HG03521 (cell line): Measurements from ENCODE around the gene RASGRP3.

Source experiments
- ATAC-seq: cut with Tn5 transposase; IDR thresholded peaks from one replicate; pipeline ENCODE4 v1.9.1; 2021; ENCODE audit warnings: mild to moderate bottlenecking, moderate library complexity; ENCODE audit not compliant: unreplicated experiment

RASGRP3 gene

DNA sequence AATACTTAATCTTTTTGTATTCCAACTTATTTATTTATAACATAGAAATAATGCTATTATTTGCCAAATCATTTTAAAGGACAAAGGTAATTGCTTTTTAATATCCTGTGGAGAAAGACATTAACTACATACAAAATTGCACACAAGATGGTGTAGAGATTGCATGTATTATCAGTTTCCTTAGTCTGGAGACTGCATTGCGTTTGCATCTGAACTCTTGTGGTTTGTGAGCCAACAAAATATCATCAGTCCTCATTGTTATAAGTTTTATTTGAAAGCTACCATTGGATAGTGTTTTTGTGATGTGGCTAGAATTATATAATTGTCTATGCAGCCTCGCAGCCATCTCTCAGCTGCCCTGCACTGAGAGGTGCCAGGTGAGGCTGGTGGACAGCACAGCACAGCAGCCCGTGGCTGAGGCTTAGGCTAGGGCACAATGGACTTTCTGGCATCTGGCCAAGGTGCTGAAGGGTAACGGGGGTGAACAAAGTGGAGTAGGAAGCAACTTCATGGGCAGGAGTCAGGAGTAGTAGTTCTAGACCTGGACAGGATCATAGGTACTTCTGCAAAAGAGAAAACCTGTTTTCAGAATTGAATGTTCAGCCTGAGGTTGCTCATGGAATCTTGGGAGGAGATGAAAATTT is 15.1 kb downstream of the RASGRP3 start:
- no peak for ATAC-seq

DNA sequence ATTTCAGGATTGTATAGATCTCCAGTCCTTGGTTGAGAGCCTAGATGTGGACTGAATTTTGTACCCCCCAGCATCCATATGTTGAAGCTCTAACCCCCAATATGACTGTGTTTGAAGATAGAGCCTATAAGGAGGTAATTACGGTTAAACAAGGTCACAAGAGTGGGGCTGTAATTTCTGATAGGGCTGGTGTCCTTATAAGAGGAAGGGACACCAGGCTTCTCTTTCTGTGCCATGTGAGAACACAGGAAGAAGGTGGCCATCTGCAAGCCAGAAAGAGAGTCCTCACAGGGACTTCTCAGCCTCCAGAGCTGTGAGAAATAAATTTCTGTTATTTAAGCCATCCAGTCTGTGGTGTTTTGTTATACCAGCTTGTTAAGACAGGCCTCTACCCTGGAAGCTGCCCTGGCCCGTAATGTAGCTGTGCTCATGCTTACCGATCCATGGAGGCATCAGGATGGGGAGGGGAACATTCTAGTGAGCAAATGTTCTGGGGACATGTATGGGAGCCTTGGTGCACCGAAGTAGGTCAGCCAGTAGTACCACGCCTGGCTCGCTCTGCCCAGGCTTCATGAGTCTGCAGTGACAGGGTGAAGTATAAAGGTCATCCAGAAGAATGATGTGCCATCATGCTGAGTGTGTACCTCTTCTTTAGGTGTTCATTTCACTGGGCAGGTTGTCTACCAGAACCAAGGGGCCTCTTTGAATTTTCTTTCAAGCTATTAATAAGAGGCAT is 16.1 kb downstream of the RASGRP3 start:
- no peak for ATAC-seq

DNA sequence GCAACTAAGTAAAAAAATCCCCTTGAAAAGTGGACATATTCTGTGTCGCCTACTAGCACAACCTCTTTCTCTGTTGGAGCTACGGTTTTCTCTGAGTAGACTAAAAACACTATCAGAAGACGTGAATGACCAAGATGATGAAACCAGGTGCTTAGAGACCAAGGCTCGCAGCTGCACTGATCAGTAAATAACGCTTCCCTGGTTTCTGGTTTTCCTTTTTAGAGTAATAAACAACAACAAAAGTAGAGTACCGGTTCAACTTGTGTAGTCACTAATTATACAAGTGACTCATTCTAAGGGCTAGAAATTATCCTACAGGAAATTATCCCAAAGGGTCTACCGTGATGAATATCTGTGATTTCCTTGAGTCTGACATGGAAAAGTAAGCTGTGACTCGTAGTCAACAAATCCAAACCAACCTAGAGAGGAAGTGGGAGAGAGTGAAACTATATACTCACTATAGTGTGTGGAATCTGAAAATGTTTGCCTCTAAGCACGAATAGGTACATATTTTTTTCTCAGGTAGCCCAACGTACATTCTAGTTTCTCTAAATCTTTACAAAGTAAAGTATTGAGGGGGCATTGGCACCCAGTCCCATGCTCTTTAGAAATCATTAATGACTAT is 17.8 kb downstream of the RASGRP3 start:
- ATAC-seq, result peak; percentile 63

DNA sequence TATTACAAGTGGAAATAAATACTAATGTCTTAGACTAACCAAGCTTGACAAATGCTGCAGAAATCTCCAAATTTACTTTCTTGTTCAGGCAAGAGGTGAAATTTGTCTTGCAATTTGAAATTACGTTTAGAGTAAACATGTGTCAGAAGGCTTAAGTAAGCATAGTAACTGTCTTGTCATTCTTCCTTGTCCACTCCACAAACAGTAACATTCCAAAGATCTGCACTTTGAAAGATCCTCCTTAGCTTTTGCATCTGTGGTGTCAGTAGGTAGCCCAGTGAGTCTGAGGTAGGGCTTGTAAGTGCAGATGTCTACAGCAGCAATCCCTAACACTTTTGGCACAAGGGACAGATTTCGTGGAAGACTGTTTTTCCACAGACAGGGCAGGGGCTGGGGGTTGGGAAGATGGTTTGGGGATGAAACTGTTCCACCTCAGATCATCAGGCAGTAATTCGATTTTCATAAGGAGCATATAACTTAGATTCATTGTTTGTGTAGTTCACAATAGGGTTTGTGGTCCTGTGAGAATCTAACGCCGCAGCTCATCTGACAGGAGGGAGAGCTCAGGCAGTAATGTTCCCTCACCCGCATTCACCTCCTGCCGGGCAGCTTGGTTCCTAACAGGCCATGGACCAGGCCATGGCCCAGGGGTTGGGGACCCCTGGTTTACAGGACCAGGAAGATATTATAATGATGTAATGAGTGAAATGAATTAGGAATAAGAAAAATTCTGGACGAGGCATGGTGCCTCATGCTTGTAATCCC is 18.6 kb downstream of the RASGRP3 start:
- no peak for ATAC-seq

DNA sequence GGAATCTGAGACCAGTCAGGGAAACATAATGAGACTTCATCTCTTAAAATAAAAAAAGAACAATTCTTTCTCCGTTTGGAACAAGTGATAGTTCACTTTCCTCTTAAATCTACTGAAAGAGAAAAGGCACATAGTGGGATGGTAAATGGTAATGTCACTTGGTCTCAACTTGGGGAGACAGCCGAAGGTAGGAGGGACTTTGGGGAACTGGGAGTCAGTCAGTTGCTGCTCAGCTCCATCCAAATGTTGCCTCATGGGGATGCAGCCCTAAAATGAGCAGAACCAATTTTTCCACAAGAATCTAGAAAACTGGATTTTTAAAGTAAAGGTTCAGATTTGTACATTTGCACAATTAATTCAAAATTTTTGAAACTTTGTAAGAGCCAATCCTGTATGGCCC is 19.2 kb downstream of the RASGRP3 start:
- ATAC-seq, result no peak

DNA sequence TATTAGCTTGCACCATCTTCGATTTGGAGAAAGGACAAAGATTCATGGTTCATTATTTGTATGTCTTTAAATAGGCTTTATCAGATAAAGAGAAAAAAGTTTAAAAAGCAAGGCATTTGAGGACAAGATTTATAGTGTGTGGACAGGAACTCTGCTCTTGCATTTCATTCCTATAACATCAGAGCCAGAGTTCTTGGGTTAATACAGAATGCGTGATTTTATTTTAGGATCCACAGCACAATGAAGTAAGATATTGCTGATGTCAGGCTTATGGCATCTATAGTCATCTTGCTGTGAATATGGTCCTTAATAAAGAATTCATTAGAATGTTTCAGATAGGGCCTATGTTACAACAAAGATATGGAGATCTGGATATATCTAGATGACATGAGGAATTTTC is 19.7 kb downstream of the RASGRP3 start:
- ATAC-seq, result no peak

DNA sequence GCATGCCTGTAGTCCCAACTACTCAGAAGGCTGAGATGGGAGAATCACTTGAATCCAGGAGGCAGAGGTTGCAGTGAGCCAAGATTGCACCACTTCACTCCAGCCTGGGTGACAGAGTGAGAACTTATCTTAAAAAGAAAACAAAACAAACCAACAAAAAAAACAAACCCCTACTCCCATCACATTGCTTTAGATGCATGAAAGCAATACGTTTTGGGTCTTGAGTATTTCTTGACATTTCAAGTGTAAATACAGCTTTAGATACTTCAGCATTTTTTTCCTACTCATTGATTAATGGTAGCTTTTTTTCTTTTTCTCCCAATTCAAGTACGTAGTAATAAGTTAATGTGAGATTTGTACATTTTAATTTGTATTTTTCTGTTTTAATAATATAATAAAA is 20.3 kb downstream of the RASGRP3 start:
- ATAC-seq, result no peak

DNA sequence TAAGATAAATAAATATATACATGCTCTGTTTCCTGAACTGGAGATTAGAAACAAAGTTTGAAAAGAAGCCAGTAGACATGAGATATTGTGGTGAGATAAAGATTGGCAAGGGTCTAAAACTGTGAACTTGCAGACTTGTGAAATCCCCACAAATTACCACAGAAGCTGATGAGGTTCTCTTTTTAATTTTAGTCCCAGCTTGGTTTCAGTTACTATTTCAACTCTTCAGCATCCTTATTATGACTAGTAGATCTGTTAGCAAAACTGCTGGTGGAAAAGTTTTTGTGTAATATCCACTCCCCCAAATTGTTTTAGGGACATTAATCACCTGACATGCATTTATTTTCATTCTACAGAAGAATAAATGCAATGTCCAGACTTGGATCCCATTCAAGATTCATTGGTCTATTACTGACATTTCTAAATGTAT is 20.8 kb downstream of the RASGRP3 start:
- peak; percentile 39 for ATAC-seq

DNA sequence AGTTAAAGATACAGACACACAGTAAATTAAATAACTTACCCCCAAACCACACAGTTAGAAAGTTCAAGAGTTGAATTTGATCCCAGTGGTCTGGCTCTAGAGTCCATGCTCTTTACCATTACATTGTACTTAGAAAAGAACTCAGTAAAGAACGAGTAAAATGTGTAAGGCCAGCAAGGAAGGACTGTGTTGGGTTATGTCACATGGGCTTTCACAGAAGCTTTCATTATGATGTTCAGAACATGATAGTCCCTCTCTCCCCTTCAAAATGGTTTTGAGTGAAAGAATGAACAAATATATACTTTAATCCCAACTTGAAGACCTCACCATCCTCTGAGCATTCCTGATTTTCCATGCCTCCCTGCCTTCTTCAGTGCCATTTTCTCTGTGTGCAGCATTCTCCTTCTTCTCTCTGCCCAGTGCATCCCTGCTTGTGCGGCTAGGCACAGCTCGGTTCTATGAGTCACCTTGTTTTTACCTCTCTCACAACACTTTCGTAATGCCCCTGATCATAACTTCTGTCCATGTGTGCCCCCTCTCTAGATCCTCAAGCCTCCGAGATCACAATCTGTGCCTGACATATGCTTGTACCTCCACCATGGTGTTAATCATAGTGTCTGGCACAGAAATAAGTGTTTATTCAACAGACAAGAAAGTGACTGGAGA is 22.0 kb downstream of the RASGRP3 start:
- no peak for ATAC-seq

DNA sequence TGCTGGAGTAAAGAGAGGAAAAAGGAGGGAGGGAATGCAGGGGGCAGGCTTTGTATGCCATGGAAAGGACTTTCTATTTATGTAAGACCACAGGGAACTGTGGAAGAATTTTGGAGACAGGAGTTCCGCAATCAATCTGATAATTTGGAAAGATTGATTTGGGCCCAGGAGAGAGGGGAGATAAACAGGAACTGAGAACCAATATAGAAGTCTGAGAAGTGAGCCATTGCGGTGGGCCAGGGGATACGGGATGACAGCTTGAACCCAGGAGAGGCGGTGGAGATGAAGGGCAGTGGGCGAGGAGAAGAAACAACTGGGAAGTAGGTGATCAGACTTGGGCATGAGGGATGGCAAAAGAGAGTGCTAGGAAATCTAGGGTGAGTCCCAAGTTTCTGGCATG is 23.7 kb downstream of the RASGRP3 start:
- ATAC-seq, result no peak

DNA sequence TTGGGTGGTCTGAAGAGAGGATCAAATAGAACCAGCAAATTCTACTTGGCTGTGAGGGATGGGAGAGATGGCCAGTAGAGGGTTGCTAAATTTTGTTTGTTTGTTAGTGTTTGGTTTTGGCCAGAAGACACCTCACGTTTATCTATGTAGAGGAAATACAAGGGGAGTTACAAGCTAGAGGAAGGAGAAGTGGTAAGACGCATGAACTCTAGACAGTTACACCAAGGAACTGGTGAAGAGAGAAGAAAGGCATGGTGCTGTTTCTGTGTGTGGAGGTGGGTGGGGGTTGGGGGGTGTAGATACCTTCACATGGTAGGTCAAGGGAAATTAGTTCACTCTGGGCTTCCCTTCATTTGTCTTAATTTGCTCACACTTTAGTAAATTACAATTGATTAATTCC is 25.6 kb downstream of the RASGRP3 start:
- ATAC-seq, result no peak

DNA sequence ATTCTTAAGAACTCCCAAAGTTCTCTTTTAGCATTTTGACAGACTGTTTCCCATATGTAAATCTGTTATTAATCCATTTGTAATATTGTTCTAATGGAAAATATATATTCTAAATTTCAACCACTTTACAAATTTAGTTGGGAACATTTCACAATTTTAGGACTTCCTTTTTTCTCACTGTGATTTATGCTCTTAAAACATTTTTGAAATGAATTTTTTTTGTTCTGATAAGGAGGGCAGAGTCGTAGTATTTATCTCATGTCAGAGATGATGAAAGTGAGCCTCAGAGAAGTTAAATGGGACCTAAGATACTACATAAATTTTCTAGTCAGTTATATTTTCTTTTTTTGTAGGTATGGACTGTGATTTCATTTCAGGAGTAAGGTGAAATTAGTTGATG is 26.6 kb downstream of the RASGRP3 start:
- no peak for ATAC-seq

DNA sequence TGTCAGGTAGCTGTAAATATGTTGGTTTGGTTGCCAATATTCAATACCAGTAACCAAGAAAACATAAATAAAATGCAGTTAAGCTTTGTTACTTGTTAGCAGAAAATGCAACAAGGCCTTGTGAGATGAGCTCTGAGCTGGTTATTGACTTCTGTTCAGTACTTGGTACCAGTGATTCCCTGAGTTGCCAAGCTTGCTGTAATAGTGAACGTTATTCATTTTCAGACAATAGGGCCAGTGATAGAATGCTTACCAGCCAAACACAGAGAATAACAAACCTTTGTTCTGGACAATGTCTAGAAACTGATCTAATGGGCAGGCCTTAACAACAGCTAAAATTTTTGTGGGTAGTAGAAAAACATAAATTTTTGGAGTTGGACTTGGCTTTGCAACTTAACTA is 29.5 kb downstream of the RASGRP3 start:
- no peak for ATAC-seq

DNA sequence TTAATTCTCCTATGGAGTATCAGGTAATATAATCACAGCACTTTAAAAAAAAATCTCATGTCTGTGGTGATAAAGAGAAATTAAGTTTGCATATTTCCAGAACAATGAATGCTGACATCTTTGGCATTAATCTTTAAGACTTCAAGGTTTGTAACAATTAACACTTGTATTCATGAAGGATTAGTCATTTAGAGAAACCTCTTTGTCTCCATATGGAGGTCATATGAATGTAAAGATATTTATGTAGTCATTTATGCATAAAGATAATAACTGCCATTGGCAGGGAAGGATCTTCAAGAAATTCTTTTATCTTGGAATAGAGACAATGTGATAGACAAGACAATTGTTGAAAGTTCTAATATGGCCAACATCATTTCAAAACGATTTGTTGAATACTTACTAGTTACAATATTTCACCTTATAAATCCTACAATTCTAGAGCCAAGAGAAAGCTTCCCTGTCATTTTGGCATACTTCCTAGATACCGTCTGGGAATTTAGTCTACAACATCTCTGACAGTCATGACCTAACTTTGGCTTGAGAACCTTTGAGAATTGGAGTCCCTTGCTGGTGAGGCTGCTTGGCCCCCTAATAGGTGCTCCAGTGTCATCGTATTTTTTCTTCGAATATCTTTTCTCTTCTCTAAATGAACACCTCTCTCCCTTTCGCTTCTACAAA is 33.6 kb downstream of the RASGRP3 start:
- ATAC-seq, result no peak

DNA sequence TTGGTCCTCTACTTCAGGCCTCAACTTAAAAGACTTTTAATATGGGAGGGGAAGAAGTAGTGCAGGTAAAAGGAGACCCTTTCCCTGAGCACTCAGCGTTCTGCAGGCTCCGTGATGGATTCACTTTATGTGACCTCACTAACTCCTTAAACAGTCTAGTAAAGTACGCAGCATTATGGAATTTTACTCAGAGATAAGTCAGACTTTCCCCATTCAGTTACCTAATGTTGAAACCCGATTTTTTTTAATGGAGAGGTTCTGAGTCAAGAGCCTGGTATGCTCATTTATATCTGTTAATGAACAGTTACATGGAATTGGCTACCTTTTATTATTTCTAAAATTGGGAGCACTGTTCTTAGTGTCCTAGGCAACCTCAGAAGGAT is 34.1 kb downstream of the RASGRP3 start:
- no peak for ATAC-seq

DNA sequence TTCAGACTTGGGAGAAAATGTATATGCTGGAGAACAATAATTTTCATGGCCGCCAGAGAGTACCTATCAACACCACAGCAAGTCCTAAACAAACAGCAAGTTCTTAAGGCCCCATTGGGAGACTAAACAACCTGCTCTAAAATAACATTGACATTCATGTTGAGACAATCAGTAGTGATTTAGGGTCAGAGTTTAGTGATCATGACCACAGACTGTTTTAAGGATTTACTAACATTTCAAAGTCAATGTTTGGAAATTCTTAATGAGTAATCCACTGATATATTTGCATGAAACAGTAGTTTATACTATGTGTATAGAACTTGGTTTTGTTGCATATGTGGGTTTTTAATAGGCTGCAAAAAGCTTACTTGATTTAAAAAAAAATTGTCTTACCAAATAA is 34.7 kb downstream of the RASGRP3 start:
- ATAC-seq, result no peak

DNA sequence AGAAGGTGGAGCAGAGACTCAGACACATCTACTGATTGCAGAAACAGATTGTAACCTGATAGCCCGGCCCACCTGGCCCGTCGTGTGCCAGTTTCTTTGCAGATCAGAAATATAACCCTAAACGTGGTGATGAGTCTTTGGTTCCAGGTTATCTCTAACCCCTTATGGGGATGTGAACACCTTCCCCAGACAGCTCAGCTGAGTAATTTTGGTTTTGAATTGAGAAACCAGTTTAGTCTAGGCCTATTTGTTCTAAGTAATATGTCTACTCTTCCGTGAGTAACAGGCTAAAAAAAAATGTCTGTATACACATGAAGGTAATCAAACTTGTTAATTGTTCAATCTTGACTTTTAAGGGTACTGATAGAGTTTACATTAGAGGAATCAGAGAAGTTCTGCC is 35.7 kb downstream of the RASGRP3 start:
- no peak for ATAC-seq

DNA sequence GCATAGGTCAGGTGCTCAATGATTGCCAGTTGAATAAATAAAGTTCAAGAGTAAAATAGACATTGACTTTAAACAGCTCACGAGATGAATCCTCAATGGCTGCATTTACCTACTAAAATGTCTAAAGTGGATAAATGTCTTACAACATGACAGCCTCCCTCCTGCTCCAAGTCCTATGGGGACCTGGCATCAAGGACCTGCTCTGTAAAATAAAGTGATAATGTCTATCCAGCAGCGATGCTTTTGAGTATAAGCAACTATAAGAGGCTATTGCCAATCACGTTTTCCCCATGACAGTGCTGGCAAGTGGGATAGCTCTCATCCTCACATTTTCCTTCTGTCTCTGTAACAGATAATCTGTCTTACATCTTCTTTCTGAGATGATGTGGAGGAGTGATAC is 37.0 kb downstream of the RASGRP3 start:
- no peak for ATAC-seq

DNA sequence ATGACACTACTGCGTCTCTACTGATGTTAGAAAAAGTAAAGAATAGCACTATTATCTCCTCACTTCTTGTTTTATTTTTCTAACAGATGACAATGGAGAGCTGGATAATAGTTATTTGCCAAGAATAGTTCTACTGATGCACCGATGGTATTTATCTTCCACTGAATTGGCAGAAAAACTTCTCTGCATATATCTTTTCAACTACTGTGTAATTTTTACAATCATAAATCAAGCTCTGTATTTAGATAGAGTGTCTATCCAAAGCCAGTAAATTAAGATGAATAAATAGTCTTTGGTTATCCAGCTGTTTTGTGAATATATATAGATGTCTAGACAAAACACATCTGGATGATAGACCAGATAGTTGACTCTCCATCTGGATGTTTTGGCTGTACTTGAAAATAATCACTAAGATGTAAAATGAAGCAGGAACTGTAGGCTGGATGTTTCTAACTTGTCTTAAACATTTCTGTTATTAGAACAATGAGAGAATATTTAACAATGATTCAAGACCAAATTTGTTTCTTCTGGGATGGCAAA is 40.1 kb downstream of the RASGRP3 start:
- no peak for ATAC-seq

DNA sequence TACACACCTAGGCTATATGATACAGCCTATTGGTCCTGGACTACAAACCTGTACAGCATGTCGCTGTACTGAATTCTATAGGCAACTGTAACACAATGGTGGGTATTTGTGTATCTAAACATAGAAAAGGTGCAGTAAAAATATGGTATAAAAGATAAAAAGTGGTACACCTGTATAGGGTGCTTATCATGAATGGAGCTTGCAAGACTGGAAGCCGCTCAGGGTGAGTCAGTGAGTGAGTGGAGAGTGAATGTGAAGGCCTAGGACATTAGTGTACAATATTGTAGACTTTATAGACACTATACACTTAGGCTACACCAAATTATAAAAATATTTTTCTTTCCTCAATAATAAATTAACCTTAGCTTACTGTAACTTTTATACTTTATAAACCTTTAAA is 41.8 kb downstream of the RASGRP3 start:
- ATAC-seq, result no peak
